ENCODE measurements around the gene WASHC1.
A peak's percentile ranks its signal among the peaks of the same experiment; 100 is the strongest.
"Not testable (repeated sequence)": the region's sequence is repeated elsewhere in the genome, so short reads cannot be mapped to it uniquely, and the experiment has no call there.

Gene WASHC1, protein sequence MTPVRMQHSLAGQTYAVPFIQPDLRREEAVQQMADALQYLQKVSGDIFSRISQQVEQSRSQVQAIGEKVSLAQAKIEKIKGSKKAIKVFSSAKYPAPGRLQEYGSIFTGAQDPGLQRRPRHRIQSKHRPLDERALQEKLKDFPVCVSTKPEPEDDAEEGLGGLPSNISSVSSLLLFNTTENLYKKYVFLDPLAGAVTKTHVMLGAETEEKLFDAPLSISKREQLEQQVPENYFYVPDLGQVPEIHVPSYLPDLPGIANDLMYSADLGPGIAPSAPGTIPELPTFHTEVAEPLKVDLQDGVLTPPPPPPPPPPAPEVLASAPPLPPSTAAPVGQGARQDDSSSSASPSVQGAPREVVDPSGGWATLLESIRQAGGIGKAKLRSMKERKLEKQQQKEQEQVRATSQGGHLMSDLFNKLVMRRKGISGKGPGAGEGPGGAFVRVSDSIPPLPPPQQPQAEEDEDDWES

DNA sequence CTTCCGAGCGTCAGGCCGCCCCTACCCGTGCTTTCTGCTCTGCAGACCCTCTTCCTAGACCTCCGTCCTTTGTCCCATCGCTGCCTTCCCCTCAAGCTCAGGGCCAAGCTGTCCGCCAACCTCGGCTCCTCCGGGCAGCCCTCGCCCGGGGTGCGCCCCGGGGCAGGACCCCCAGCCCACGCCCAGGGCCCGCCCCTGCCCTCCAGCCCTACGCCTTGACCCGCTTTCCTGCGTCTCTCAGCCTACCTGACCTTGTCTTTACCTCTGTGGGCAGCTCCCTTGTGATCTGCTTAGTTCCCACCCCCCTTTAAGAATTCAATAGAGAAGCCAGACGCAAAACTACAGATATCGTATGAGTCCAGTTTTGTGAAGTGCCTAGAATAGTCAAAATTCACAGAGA, at the start of gene WASHC1:
WASHC1 (minus strand) TSS at position 101 of the 400 bp plus-strand sequence. CDS start 4,457 bp downstream, outside the sequence.
- DNase-seq (ENCODE audit: low read depth) = not testable (repeated sequence)

DNA sequence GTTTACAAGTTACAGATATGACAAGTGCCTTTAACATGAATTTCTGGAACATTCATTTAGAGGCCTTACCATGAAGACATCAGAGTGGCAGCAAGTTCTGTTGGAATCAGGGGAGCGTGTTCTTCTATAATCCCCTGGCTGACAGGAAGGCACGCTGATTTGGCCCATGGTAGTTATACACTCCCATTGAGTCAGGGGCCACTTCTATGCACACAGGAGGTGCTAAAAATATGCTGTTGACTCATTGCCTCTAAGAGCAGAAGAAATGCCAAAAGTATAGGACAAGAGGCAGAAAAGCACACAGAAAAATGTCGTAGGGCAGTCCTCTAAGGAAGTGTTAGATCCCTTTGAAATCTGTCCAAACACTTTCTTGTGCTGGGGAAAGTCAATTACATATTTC, 49.1 kb upstream of the WASHC1 start:
- not testable (repeated sequence) for DNase-seq (ENCODE audit: low read depth)

DNA sequence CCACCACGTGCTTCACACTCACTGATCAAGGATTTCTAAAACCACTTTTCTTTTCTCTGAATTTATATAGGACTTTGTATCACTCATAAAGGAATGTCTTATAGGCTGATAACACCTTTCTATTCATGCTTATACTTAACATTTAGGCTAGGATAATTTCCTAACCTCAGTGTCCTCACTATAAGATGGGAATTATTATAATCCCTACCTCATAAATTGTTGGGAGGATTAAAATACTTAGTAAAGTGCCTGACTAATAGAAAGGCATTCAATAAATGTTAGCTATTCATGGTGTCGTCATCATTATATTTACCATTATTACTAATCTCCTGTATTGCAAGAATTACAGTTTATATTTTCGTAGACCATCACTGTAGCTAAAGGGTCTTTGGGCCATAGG, 47.1 kb upstream of the WASHC1 start:
- DNase-seq (ENCODE audit: low read depth) = not testable (repeated sequence)

DNA sequence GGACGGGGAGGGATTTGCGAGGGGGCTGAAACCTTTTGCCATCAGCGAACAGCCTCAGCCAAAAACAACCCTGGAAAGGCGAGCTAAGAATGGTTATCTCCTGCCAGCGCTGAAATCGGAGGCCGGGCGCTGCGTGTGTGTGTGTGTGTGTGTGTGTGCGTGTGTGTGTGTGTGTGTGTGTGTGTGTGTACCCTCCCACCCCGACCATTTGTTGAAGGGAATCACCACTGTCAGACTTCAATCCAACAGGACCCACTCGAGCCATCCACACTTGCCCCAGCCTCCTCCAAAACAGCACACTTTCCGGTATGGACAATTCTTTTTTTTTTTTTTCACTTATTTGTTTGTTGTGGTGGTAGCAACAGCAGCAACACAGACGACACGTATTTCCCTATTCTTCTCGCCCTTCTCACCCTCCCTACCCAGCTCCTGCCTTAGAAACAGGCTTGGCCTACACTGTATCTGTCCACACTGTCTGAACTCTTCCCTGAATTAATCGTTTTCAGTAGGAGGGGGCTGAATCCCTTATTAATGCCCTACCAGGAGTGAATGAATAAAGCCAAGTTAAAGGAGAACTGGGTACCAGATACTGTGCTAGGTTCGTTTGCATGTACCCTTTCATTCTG, 44.8 kb upstream of the WASHC1 start:
- not testable (repeated sequence) for DNase-seq (ENCODE audit: low read depth)

DNA sequence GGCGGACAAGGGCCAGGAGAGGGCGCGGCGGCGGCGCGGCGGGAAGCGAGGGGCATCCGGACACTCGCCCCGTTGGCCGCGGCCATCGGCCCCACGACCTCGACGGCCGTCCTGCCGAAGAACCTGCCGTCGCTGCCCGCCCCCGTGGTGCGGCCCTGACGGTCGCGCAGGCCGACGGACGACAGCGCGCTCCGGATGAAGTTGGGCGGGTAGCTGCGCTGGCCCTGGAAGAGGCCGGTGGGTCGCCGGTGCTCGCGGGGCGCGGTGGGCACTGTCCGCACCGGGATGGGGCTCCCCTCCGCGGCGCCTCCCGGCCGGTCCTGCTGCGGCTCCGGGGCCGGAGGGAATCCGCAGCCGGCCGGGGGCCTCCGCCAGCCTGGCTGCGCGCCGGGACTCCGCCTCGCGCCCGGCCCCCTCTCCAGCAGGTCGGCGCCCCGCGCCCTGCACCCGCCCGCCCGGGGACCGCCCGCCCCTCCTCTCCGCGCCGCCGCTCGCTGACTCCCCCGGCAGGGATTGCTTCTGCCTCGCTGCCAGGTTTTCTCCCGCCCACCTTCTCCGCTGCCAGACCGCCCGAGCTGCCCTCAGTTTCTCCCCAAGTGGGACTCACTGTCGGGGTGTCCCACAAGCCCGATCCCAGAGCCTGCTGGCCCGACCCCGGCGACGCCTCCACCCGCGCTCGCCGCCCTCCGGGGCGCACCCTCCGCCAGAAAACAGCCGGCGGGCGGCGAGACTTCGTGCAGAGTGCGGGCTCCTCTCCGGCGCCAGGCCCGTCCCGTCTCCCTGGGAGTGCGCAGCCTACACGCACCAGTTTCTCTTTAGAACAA, 44.0 kb upstream of the WASHC1 start:
- peak; percentile 34 for DNase-seq (ENCODE audit: low read depth)

DNA sequence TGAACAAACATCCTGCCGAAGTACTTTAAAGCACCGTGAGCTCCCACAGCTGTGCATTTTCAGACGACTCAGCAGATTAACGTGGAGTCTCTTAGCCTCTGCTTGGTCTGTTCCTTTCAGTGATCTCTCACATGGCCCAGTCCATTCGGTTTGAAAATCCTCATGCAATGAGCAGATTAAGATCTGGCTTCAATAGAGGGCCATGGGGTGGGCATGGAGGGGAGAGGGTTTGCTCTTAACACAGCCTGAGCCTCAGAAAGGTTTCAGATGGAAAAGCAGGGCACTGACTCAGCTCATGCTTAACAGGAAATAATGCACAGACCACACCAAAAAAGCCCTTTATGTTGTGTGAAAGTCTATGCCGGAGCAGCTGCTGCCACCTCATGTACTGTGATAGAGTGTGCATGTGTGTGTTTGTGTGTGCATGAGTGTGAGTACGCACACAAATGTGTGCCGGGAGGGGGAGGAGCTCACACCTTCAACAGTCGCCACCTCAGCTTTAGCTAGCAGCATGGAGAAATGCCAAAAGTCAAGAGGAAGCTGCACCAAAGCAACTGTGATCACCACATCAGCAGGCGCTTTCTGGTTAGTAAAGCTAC, 33.9 kb upstream of the WASHC1 start:
- not testable (repeated sequence) for DNase-seq (ENCODE audit: low read depth)

DNA sequence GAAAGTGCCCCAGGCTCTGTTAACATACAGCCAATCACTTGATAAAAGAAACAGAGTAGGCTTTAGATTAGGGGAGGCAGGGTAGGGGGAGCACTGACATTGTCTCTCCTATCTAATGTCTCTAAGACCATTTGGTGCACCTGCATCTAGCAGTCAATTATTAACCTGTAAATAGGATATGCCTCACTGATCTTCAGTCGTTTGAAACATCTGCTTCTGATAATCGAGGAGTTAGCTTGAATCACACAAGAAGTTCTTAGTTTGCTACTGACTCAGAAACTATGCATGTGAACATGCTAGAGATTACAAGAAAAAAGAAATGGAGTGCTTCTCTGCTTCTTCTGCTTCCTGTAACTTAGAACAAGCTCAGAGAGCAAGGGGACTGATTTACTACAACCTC, 23.4 kb upstream of the WASHC1 start:
- not testable (repeated sequence) for DNase-seq (ENCODE audit: low read depth)

DNA sequence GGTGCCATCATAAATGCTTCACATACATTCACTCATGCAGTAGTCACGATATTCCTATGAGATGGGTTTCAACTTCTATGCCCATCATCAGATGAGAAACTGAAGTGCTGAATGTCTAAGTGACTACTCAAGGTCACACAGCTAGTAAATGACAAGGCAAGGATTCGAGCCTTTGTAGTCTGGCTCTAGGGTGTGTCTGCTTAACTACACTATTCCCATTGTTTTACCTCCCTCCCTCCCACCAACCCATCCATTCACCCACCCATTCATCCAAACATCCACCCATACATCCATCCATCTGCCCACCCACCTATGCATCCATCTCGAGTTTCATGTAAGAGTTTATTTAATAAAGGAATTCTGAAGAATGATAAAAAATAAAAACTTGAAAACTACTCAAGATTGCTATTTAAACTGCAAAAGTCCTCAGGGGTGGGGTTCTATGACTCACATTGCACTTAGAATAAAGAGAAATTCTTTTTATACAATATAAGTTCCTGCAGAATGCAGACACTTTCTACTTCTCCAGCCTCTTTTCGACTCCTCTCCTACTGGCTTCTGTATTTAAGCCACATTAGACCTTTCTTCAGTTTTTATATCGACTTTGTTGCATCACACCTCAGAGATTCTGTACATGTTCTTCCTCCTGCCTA, 19.1 kb upstream of the WASHC1 start:
- DNase-seq (ENCODE audit: low read depth) = not testable (repeated sequence)

DNA sequence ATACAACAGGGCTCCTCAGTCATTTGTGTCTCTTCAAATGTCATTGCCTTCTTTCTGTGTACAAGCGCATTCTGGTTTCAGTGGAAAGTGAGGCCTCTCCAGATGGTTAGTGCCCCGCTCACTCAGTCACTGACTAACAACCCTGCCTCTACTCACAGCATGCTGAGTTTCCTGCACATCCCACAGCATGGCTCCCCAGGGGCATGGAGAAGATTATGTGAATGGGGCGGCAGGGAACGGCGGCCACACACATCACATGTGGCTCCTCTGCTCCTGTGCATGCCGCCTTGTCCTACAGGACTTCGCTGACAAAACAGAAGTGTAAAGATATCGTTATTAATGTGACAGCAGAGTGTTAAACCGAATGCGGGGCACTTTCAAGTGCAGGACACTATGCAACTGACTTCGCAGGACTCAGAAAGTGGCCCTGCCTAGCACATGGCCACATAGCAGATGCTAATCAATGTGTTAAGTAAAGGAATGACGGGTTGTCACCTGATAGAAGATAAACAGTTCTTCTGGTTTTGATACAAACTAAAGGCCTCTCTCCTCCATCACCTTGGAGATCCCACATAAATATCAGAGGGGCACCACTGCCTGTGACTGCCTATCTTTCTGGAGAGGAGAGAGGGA, 17.5 kb upstream of the WASHC1 start:
- not testable (repeated sequence) for DNase-seq (ENCODE audit: low read depth)

DNA sequence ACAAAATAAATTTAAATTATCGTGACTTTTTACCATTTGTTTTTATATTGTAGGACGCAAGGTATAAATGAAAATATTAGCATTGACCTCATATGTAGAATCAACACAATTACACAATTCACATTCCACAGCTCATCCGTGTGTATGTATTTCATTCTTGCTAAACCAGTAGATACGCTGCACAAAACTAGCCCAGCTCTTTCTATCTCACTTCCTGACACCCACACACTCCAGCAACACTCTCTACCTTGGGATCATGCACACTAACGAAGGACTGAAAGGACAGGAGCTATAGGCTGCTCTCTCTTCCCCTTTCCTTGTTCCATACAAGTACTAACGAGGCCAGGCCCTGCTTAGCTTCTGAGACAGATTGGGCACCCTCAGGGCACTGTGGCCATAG, 16.9 kb upstream of the WASHC1 start:
- not testable (repeated sequence) for DNase-seq (ENCODE audit: low read depth)

DNA sequence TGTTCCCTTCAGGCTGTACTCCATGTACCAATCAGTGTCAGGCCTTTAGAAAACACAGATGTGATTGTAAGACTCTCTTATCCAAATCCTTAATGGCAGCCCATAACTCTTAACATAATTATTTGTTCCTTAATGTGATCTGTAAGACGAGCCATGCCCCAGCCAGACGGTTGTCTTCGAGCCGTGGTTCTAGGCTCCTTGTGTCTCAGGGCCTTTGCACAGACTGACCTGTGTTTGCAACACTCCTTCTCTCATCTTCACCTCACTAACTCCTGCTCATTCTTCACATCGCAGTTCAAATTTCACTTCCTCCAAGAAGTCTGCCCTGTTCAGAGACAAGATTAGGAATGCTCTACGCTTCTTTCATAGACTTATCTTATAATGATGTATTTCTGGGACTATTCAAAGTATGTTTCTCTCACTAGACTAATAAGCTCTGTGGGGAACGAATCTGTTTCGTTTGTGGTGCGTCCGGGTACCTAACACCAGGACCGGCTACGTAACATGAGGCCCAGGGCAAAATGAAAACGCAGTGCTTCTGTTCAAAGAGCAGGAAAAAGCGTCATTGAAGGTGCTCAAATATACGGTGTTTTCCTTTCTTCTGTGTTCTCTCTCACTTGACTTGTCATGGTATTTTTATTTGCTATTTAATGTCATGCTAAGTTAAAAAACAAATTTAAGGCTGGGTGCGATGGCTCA, 16.1 kb upstream of the WASHC1 start:
- DNase-seq (ENCODE audit: low read depth) = not testable (repeated sequence)

DNA sequence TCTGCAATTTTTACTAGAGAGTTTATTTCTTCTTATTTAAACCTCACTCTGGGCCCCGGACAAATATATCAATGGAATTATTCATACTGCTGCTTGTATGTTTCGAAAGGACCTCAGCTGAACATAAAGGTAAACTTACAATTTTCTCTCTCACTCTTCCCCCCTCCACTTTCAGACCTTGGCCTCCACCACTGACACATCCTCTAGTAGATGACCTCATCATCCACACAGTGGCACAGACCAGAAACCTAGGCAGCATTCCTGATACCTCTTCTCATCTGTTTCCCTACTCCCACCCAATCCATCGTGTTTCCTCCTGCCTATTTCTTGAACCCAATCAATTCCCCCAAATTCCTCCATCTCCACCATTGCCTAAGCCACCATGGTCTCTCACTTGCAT, 15.2 kb upstream of the WASHC1 start:
- DNase-seq (ENCODE audit: low read depth) = not testable (repeated sequence)

DNA sequence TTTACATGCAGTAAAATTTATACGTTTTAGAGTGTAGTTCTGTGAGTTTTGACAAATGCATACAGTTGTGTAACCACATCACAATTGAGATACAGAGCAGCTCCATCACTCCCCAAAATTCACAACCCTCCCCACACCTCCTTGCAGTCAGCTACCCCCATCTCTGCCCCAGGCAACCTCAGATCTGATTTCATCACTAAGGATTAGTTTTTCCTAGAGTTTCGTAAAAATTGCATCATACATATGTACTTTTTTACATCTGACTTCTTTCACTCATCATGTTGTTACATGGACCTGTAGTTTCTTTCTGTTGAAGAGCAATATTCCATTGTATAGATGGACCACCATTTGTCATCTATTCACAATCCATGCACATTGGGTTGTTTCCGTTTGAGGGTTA, 14.4 kb upstream of the WASHC1 start:
- not testable (repeated sequence) for DNase-seq (ENCODE audit: low read depth)

DNA sequence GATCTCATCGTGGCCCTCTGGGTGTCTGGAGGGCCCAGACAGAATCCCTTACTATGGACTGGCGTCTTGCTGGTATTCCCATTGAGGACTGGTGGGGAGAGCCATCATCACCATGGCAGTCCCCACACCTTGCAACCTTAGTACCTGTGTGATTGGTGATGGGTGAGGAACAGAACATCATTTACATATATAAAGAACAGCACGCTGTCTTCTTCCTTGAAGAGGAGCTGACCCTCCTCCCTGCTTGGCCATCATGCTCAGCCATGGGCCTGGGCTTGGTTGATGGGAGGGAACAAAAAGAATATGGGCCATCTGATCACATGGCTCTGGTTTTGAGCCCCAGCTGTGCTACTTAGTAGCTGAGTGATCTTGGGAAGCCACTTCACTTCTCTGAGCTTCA, 13.9 kb upstream of the WASHC1 start:
- not testable (repeated sequence) for DNase-seq (ENCODE audit: low read depth)

DNA sequence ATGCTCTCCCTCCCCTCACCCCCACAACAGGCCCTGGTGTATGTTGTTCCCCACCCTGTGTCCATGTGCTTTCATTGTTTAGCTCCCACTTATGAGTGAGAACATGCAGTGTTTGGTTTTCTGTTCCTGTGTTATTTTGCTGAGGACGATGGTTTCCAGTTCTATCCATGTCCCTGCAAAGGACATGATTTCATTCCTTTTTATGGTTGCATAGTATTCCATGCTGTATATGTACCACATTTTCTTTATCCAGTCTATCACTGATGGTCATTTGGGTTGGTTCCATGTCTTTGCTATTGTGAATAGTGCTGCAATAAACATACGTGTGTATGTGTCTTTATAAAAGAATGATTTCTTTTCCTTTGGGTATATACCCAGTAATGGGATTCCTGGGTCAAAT, 12.6 kb upstream of the WASHC1 start:
- not testable (repeated sequence) for DNase-seq (ENCODE audit: low read depth)

DNA sequence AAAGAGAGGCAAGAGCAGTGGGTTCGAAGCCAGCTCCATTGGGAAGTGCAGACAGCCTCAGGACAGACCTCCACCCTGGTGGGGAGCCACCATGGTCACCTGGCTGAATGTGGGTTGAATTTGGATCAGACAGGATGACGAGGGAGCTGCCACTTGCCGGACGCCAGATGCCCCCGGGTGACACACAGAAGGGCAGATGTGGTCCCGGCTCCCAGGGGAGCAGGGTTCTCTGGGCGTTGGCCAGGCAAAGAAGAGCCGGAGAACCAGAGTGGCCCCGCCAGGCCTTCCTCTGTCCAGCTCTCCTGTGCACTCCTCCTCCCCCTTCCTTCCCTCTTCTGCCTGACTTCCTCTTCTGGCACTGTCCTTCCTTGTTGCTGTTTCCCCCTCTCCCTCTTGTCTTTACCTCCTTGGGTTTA, 12.0 kb upstream of the WASHC1 start:
- not testable (repeated sequence) for DNase-seq (ENCODE audit: low read depth)

DNA sequence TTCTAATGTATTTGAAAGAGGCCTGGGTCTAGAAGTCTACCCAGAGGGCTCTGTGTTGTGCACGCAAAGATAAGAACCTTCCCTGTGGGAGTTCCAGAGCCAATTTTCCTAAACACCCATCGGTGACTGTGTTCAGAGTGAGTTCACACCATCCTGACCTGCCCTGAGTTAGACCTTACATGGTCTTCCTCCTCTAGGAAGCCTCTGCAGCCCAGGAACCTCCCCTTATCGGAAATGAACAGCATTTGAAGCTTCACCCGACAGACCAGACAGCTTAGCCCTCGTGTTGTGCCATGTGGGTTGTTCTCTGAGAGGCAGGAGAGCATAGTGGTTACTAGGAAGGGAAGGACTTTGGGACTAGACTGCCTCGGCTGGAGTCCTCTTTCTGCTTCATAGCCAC, 3.1 kb upstream of the WASHC1 start:
- not testable (repeated sequence) for DNase-seq (ENCODE audit: low read depth)

DNA sequence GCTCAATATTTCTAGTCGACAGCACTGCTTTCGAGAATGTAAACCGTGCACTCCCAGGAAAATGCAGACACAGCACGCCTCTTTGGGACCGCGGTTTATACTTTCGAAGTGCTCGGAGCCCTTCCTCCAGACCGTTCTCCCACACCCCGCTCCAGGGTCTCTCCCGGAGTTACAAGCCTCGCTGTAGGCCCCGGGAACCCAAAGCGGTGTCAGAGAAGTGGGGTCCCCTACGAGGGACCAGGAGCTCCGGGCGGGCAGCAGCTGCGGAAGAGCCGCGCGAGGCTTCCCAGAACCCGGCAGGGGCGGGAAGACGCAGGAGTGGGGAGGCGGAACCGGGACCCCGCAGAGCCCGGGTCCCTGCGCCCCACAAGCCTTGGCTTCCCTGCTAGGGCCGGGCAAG, 481 bp downstream of the WASHC1 start:
- not testable (repeated sequence) for DNase-seq (ENCODE audit: low read depth)

DNA sequence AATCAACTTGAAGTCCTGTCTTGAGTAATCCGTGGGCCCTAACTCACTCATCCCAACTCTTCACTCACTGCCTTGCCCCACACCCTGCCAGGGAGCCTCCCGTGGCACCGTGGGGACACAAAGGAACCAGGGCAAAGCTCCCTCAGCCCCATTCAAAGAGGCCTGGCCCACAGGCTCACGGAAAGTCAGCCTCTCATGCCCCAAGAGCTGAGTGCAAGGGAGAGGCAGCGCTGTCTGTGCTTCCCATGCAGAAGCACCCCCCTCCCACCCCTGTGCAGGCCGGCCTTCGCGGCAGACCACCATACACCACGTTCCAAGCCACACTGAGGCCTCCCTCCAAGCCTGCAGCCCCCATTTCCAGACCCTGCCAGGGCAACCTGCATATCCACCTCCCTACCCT, 7.6 kb downstream of the WASHC1 start:
- DNase-seq (ENCODE audit: low read depth) = not testable (repeated sequence)

DNA sequence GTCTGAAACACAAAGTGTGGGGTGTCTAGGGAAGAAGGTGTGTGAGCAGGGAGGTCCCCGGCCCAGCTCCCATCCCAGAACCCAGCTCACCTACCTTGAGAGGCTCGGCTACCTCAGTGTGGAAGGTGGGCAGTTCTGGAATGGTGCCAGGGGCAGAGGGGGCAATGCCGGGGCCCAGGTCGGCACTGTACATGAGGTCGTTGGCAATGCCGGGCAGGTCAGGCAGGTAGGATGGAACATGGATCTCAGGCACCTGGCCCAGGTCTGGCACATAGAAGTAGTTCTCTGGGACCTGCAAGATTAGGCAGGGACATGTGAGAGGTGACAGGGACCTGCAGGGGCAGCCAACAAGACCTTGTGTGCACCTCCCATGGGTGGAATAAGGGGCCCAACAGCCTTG, 12.4 kb downstream of the WASHC1 start:
- not testable (repeated sequence) for DNase-seq (ENCODE audit: low read depth)

Measured in fibroblast of gingiva (primary cell).